Measurements from ENCODE around the gene FLVCR2.

The FLVCR2 gene

DNA sequence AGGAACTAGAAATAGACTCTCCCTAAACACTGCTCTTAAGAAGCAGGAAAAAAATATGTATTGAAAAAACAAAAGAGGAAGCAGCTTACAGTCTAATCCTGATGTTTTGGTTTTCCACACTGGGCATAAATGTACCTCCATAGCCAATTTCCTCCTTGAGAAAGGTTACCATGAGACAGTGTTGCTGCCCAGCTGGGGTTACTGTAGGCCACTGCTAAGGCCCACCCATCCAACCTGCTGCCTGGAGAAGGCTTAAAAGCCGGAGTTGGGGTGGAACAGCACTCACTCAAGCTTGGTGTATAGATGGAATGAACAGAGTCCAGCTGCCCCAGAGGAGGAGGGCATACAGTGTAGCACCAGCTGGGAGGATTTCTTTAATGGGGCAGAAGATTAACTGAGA is 41.1 kb downstream of the FLVCR2 start:
- TF ChIP-seq, protein P1, sequence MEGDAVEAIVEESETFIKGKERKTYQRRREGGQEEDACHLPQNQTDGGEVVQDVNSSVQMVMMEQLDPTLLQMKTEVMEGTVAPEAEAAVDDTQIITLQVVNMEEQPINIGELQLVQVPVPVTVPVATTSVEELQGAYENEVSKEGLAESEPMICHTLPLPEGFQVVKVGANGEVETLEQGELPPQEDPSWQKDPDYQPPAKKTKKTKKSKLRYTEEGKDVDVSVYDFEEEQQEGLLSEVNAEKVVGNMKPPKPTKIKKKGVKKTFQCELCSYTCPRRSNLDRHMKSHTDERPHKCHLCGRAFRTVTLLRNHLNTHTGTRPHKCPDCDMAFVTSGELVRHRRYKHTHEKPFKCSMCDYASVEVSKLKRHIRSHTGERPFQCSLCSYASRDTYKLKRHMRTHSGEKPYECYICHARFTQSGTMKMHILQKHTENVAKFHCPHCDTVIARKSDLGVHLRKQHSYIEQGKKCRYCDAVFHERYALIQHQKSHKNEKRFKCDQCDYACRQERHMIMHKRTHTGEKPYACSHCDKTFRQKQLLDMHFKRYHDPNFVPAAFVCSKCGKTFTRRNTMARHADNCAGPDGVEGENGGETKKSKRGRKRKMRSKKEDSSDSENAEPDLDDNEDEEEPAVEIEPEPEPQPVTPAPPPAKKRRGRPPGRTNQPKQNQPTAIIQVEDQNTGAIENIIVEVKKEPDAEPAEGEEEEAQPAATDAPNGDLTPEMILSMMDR (IDR thresholded peaks at IDR 0.05) = no peak
- no peak overlapping the region for H3K27ac Mint-ChIP-seq
- H3K27me3 Mint-ChIP-seq (ENCODE audit: low read depth, poor library complexity) = peaks cover 5% of the 10 kb centered on the region
- H3K4me3 Mint-ChIP-seq = no peak overlapping the region
- peaks cover 5% of the 10 kb centered on the region for H3K9me3 Mint-ChIP-seq
- no peaks in the 10 kb centered on the region for H3K4me1 Mint-ChIP-seq
- no peaks in the 10 kb centered on the region for H3K36me3 Mint-ChIP-seq (ENCODE audit: low read depth)
- no peak for DNase-seq

DNA sequence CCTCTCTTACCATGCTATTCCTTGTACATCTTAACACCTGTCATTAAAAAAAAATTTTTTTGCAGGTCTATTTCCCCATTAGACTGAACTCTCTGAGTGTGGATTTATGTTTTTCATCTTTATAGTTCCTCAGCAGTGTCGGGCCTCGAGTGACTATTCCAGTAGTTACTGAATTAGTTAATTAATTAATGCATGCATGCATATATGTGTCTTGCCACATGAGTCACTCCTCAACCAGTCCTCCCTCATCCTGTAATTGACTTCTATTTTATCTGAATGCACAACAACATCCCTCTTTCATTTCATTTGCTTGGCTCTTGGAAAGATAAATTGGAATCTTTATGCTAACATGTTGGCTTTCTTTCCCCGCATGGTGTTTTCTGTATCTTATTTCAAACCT is 46.6 kb downstream of the FLVCR2 start:
- DNase-seq = no peak
- H3K27me3 Mint-ChIP-seq (ENCODE audit: low read depth, poor library complexity) = no peaks in the 10 kb centered on the region
- H3K27ac Mint-ChIP-seq = no peak overlapping the region
- H3K9me3 Mint-ChIP-seq = no peaks in the 10 kb centered on the region
- H3K4me3 Mint-ChIP-seq = no peak overlapping the region
- H3K4me1 Mint-ChIP-seq = peaks cover 9% of the 10 kb centered on the region
- TF ChIP-seq, protein P1 (IDR thresholded peaks at IDR 0.05) = no peak
- no peaks in the 10 kb centered on the region for H3K36me3 Mint-ChIP-seq (ENCODE audit: low read depth)

DNA sequence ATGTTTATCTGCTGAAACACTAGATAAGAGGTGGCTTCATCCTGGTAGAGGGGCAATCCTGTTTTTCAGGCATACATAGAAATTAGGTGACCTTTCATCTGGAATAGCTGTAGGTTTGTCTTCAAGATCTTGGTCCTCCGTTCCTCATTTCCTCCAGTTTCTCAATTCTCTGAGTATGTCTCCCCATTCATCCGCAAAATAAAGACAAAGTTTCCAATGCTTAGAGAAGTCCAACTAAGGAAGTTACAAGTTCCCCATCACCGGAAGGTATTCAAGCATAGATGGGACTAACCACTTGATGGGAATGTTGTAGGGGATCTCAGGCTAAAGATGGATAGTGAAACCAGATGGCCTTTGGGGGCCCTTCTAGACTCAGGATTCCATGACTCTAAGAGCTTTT is 48.0 kb downstream of the FLVCR2 start:
- TF ChIP-seq, protein P1 (IDR thresholded peaks at IDR 0.05) = no peak
- Mint-ChIP-seq H3K4me1 (peaks cover 9% of the 10 kb centered on the region), H3K36me3 (ENCODE audit: low read depth) (no peaks in the 10 kb centered on the region), H3K9me3 (no peaks in the 10 kb centered on the region), H3K4me3 (no peak overlapping the region), H3K27me3 (ENCODE audit: low read depth, poor library complexity) (peaks cover 7% of the 10 kb centered on the region), H3K27ac (no peak overlapping the region)
- no peak for DNase-seq

DNA sequence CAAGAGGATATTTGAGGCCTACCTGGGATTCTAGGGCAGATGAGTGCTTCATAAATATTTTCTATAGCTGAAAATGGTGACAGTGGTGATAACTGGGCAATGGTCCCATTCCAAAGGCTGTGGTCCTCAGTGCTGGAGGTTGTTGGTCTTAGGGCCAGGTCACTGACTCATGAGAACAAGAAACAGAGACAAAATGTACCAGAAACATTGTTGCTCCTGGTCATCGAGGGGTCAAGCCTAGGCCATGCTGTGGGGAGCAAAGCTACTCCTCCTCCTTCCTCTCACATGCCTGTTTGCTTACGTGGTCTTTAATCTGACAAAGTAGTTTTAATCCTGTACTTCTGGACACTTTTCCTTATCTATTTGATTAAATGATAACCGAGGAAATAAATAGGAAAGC is 48.4 kb downstream of the FLVCR2 start:
- Mint-ChIP-seq H3K4me3 (no peak overlapping the region), H3K9me3 (no peaks in the 10 kb centered on the region), H3K36me3 (ENCODE audit: low read depth) (no peaks in the 10 kb centered on the region), H3K27ac (no peak overlapping the region), H3K4me1 (peaks cover 9% of the 10 kb centered on the region), H3K27me3 (ENCODE audit: low read depth, poor library complexity) (peaks cover 10% of the 10 kb centered on the region)
- TF ChIP-seq, protein P1 (IDR thresholded peaks at IDR 0.05) = no peak
- no peak for DNase-seq

DNA sequence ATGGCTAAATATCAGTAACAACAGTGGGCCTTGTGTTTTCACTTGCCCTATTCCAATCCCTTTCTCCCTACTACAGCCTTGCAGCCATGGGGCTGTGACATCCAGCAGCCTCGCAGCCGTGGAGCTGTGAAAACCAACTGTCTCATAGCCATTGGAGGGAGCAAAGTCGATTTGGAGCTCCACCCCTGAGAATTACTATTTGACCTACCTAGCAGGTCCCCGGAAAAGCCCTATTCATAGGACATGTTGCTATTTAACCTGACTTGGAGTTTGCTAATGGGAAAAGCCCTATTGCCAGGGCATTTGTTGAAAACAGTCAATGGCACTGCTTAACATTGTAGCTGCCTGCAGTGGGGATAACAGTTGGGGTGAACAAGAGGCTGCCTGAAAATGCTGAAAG is 49.0 kb downstream of the FLVCR2 start:
- no peaks in the 10 kb centered on the region for H3K9me3 Mint-ChIP-seq
- TF ChIP-seq, protein P1 (IDR thresholded peaks at IDR 0.05) = no peak
- peaks cover 9% of the 10 kb centered on the region for H3K4me1 Mint-ChIP-seq
- no peak overlapping the region for H3K27ac Mint-ChIP-seq
- H3K27me3 Mint-ChIP-seq (ENCODE audit: low read depth, poor library complexity) = peaks cover 10% of the 10 kb centered on the region
- no peak for DNase-seq
- no peaks in the 10 kb centered on the region for H3K36me3 Mint-ChIP-seq (ENCODE audit: low read depth)
- no peak overlapping the region for H3K4me3 Mint-ChIP-seq

DNA sequence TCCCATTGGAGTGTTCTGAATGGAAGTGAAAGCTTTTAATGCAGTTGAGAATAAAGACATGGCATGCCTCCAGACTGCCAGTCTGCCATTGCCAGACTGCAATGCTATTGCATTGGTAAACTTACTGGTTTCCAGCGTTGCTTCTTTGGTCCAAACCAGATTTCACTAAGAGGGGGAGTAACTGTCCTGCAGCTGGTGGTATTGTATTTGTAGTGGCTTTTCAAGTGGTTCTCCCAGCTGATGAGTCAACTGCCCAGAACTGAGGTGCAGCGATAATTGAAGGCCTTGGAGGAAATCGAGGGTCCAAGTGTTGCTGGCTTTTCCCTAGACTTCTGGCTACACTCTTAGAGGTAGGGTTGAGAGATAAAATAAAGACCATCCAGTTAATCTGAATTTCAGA is 50.4 kb downstream of the FLVCR2 start:
- Mint-ChIP-seq H3K36me3 (ENCODE audit: low read depth) (no peaks in the 10 kb centered on the region), H3K27ac (no peak overlapping the region), H3K27me3 (ENCODE audit: low read depth, poor library complexity) (peaks cover 10% of the 10 kb centered on the region), H3K9me3 (no peaks in the 10 kb centered on the region), H3K4me1 (peaks cover 15% of the 10 kb centered on the region), H3K4me3 (no peak overlapping the region)
- TF ChIP-seq, protein P1 (IDR thresholded peaks at IDR 0.05) = no peak
- DNase-seq = no peak

All from nephron progenitor cell (in vitro differentiated cells).